Glutamatergic neuron (in vitro differentiated cells): Measurements from ENCODE around the gene GREB1. TPM values are rescaled to one million over a fixed set of nuclear protein-coding genes. Genes with fewer than 3 reads are reported as not detected.

Source experiments
- DNase-seq: peaks from one replicate; pipeline ENCODE4 v3.0.0; 2022
- H3K27ac Mint-ChIP-seq: one replicate; pipeline ENCODE4 v1.8.0; 2020; ENCODE audit warnings: mild to moderate bottlenecking, mixed read lengths, inconsistent platforms; ENCODE audit not compliant: unreplicated experiment
- H3K27me3 Mint-ChIP-seq: one replicate; pipeline ENCODE4 v1.8.0; 2020; ENCODE audit warnings: mild to moderate bottlenecking, moderate library complexity, mixed read lengths, inconsistent platforms; ENCODE audit not compliant: unreplicated experiment
- H3K36me3 Mint-ChIP-seq: one replicate; pipeline ENCODE4 v1.8.0; 2020; ENCODE audit warnings: mild to moderate bottlenecking, mixed read lengths, inconsistent platforms; ENCODE audit not compliant: unreplicated experiment
- H3K4me1 Mint-ChIP-seq: one replicate; pipeline ENCODE4 v1.8.0; 2020; ENCODE audit warnings: mild to moderate bottlenecking, low read depth, mixed read lengths, inconsistent platforms; ENCODE audit not compliant: unreplicated experiment
- H3K4me3 Mint-ChIP-seq: one replicate; pipeline ENCODE4 v1.8.0; 2020; ENCODE audit warnings: mild to moderate bottlenecking, mixed read lengths, inconsistent platforms; ENCODE audit not compliant: unreplicated experiment
- H3K9me3 Mint-ChIP-seq: one replicate; pipeline ENCODE4 v1.8.0; 2020; ENCODE audit warnings: mild to moderate bottlenecking, moderate library complexity, mixed read lengths, inconsistent platforms; ENCODE audit not compliant: unreplicated experiment
- total RNA-seq: library from RNA; stranded (reverse); fragmentation: NEBNext Ultra II Directional; extraction: Animal tissue kit (Norgen Biotek cat#: 25700); gene quantifications from one replicate; pipeline ENCODE4 v1.2.1, GENCODE V29; 2021; ENCODE audit not compliant: unreplicated experiment
- TF ChIP-seq, protein P1 (sequence below): fragments of 200-600 bp; sonication (generic); IDR thresholded peaks from one replicate; pipeline ENCODE4 v1.5.0; 2021; ENCODE audit not compliant: partially characterized antibody, unreplicated experiment

The GREB1 gene
- total RNA-seq, 1 donor from 2014 or later = 134 TPM

DNA sequence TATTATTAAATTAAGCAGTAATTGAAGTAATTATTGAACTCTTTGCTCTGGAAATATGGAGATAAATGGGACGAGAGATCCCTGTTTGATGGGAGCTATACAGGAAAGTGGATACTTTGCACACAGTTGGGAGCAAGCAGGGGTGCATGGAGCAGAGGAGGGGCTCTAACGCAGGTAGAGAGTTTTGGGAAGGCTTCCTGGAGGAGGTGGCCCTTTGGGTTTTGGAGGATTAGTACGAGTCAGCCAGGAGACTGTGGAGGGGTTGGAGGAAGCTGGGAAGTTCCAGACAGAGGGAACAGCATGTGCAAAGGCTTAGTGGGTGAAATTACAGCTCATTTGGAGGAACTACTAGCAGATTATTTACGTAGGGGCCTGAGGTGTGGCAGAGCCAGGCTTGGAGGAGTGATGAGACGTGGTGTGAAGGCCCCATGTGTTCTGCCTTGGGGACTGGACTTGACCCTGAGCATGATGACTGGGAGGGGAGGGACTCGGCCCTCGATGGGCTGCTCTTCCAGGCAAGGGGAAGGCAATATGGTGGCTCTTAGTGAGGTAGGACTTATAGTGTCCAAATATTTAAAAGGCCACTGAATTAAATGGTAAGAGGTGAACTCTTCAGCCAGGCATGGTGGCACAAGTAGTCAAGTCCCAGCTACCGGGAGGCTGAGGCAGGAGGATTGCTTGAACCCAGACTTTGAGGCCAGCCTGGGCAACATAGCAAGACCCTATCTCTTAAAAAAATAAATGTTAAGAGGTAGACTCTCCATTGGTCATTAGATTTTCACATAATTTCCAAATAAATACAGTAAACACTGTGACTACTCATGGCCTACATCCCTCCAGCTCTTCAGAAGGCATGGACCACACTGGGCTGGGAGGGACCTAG, 30.2 kb downstream of the GREB1 start:
- peaks cover 3% of the 10 kb centered on the region for H3K36me3 Mint-ChIP-seq
- H3K9me3 Mint-ChIP-seq = peaks cover 6% of the 10 kb centered on the region
- H3K4me1 Mint-ChIP-seq = peaks cover 11% of the 10 kb centered on the region
- H3K27me3 Mint-ChIP-seq = peaks cover 3% of the 10 kb centered on the region
- DNase-seq = no peak
- TF ChIP-seq, protein P1, sequence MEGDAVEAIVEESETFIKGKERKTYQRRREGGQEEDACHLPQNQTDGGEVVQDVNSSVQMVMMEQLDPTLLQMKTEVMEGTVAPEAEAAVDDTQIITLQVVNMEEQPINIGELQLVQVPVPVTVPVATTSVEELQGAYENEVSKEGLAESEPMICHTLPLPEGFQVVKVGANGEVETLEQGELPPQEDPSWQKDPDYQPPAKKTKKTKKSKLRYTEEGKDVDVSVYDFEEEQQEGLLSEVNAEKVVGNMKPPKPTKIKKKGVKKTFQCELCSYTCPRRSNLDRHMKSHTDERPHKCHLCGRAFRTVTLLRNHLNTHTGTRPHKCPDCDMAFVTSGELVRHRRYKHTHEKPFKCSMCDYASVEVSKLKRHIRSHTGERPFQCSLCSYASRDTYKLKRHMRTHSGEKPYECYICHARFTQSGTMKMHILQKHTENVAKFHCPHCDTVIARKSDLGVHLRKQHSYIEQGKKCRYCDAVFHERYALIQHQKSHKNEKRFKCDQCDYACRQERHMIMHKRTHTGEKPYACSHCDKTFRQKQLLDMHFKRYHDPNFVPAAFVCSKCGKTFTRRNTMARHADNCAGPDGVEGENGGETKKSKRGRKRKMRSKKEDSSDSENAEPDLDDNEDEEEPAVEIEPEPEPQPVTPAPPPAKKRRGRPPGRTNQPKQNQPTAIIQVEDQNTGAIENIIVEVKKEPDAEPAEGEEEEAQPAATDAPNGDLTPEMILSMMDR = no peak
- no peak overlapping the region for H3K27ac Mint-ChIP-seq
- H3K4me3 Mint-ChIP-seq = peak overlapping the region; percentile 9

DNA sequence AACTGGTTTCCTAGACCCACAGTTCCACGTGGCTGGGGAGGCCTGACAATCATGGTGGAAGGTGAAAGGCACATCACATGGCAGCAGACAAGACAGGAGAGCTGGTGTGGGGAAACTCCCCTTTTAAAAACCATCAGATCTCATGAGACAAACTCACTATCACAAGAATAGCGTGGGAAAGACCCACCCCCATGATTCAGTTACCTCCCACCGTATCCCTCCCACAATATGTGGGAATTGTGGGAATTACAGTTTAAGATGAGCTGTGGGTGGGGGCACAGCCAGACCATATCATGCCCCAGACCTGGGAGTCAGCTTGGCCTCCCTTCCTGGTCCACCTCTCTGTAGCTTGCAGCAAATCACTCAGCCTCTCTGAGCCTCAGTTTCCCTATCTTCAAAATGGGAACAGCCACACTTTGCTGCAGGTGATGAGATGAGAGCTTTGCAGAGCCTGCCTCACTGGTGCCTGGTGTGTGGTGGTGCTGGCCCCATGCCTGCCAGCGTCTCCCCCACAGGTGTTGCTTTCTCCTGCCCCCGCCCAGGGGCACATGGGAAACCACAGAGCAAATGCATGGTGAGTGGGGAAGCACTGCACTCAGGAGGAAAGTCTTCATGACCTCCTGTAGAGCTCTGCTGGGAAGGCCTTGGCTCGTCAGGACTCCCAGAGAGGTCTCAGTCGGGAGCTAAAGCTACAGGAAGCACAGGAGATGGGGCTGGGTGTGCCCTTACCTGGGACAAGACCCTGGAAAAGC, 31.1 kb downstream of the GREB1 start:
- Mint-ChIP-seq H3K27ac (no peak overlapping the region), H3K9me3 (peaks cover 4% of the 10 kb centered on the region), H3K4me1 (peaks cover 6% of the 10 kb centered on the region), H3K4me3 (no peak overlapping the region), H3K36me3 (peaks cover 3% of the 10 kb centered on the region), H3K27me3 (peaks cover 3% of the 10 kb centered on the region)
- TF ChIP-seq, protein P1 = no peak
- DNase-seq = no peak

DNA sequence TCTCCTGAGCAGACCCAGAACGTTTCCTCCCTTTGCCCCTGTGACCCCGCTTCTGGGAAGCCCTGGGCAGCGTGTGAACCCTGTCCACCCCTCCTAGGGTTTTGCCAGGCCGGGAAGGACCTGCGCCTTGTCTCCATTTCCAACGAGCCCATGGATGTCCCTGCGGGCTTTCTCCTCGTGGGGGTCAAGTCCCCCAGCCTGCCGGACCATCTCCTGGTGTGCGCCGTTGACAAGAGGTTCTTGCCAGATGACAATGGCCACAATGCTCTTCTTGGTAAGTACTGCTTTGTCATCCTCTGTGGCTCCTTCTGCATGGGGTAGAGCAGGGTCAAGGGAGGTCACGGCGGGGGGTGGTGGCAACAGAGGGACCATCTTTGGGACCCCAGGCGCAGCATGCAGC, 32.5 kb downstream of the GREB1 start:
- H3K27me3 Mint-ChIP-seq = peaks cover 3% of the 10 kb centered on the region
- DNase-seq = no peak
- H3K4me3 Mint-ChIP-seq = no peak overlapping the region
- no peaks in the 10 kb centered on the region for H3K36me3 Mint-ChIP-seq
- TF ChIP-seq, protein P1 = no peak
- H3K4me1 Mint-ChIP-seq = peaks cover 6% of the 10 kb centered on the region
- H3K27ac Mint-ChIP-seq = no peak overlapping the region
- peaks cover 4% of the 10 kb centered on the region for H3K9me3 Mint-ChIP-seq

DNA sequence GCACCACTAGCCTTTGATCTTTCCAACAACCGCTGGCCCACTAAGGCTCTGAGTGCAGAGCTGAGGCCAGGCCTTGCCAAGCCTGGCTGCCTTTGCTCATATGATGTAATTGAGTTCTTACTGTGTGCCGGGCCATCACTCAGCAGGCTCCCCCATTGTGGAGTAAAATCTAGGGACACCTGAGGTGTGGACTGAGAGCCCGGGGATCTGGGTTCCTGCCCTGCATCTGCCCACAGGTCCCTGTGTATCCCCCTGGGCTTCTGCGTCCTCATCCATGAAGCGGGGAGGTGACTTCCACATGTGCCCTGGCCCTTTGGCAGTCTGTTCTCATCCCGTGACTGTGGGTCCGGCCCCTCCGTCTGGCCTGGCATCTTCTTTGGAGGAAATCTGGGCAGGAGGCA, 33.8 kb downstream of the GREB1 start:
- Mint-ChIP-seq H3K9me3 (peaks cover 4% of the 10 kb centered on the region), H3K4me3 (no peak overlapping the region), H3K4me1 (no peaks in the 10 kb centered on the region), H3K36me3 (no peaks in the 10 kb centered on the region), H3K27ac (no peak overlapping the region), H3K27me3 (peaks cover 3% of the 10 kb centered on the region)
- no peak for DNase-seq
- TF ChIP-seq, protein P1 = no peak

DNA sequence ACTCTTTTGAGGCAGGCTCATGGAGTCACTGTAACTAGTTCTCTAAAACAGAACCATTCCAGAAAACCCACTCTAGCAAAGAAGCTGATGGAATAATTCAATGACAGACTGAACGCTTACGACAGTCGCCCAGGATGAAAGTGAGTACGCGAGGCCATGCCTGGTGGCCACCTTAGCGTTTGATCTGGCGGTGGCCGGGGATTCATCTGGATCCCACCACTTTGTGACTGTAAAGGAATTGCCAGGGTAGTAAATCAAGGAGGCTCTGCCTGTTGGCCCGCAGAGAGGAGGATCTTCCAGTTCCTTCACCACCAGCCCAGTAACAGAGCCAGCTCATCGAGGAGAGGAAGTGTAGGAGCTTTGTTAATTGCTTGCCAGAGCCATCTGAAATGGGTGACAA, 34.6 kb downstream of the GREB1 start:
- TF ChIP-seq, protein P1 = no peak
- no peak overlapping the region for H3K27ac Mint-ChIP-seq
- H3K9me3 Mint-ChIP-seq = peaks cover 4% of the 10 kb centered on the region
- peaks cover 3% of the 10 kb centered on the region for H3K27me3 Mint-ChIP-seq
- H3K4me3 Mint-ChIP-seq = no peak overlapping the region
- no peaks in the 10 kb centered on the region for H3K4me1 Mint-ChIP-seq
- no peak for DNase-seq
- H3K36me3 Mint-ChIP-seq = no peaks in the 10 kb centered on the region
